HG02571 (cell line): ENCODE measurements around the gene AP1G2.
A peak's percentile ranks its signal among the peaks of the same experiment; 100 is the strongest.
"Not testable (repeated sequence)": the region's sequence is repeated elsewhere in the genome, so short reads cannot be mapped to it uniquely, and the experiment has no call there.

Experiments used
- ATAC-seq: cut with Tn5 transposase; IDR thresholded peaks from one replicate; pipeline ENCODE4 v1.9.1; 2021; ENCODE audit warnings: mild to moderate bottlenecking, moderate library complexity; ENCODE audit not compliant: unreplicated experiment

The AP1G2 gene, protein sequence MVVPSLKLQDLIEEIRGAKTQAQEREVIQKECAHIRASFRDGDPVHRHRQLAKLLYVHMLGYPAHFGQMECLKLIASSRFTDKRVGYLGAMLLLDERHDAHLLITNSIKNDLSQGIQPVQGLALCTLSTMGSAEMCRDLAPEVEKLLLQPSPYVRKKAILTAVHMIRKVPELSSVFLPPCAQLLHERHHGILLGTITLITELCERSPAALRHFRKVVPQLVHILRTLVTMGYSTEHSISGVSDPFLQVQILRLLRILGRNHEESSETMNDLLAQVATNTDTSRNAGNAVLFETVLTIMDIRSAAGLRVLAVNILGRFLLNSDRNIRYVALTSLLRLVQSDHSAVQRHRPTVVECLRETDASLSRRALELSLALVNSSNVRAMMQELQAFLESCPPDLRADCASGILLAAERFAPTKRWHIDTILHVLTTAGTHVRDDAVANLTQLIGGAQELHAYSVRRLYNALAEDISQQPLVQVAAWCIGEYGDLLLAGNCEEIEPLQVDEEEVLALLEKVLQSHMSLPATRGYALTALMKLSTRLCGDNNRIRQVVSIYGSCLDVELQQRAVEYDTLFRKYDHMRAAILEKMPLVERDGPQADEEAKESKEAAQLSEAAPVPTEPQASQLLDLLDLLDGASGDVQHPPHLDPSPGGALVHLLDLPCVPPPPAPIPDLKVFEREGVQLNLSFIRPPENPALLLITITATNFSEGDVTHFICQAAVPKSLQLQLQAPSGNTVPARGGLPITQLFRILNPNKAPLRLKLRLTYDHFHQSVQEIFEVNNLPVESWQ

DNA sequence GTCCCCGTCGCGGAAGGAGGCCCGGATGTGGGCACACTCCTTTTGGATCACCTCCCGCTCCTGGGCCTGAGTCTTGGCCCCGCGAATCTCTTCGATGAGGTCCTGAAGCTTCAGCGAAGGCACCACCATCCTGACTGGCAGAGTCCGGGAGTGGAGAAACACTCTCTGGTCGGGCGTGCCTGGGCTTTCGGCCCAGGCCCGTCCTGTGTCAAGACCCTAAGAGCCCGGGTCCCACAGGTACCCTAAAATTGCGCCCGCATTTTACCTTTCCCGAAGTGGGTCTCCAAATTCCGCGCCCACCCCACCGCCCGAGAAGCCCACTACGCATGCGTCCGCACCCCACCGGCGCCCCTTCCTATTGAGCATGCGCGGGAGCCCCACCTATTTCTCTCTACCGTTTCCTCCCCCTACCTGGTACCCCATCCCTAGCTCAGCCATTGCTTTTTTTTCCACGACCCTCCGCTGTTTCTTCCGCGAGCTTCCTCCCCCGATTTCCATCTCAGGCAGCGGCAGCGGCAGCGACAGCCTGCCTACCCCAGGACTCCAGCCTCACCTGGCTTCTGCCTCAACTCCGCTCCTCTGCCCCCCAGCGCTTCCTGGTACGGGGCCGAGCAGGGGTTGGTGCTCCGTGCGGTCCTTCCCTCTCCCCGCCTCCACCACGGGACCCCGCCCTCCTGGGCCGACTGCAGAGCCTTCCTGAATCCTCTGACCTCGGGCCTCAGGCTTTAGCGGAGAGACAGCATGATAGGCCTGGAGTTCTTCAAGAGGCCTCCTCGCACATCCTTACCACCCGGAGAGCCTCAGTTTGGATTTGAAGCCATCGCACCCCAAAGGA, at the start of gene AP1G2:
Gene AP1G2 (minus strand): TSS at position 606 of the 835 bp plus-strand sequence. CDS start 477 bp downstream, at position 129.
- peak; percentile 91 for ATAC-seq

DNA sequence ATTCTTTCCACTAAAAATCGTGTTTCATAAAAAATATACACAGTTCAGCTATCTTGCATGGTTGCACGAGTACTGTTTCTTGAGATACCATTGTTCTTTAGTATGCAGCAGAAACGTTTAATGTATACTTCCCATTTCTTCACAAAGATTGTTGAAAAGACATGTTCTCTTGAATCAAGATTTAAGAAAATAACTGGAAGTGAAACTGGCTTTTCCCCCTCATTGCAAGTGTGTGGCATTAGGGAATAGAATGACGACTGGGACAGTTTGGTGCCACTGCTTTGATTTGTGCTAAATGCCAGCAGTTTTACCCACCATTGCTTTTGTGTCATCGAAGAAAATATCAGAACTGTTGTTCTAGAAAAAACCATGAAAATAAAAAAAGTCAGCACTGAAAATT, 48.3 kb upstream of the AP1G2 start:
- ATAC-seq = no peak

DNA sequence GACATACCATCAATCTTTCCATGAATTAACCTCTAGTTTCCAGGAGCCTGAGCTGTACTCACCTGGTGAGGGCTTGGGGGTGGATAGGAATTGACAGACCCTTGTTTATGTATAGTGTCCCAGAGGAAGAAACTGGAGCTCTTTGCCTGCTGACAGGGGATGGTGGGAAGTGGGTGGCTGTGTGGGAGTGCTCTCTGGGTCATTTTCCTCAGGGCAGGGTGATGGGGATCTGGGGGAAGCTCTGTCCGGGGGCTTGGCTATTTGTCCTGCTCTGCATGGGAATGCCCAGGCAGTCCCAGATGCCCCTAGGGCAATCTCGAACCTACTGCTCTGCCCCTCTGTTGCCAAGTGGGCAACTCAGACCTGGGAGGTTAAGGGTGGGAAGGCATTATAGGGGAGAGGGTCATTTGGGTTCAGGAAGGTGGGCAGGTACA, 46.8 kb upstream of the AP1G2 start:
- no peak for ATAC-seq

DNA sequence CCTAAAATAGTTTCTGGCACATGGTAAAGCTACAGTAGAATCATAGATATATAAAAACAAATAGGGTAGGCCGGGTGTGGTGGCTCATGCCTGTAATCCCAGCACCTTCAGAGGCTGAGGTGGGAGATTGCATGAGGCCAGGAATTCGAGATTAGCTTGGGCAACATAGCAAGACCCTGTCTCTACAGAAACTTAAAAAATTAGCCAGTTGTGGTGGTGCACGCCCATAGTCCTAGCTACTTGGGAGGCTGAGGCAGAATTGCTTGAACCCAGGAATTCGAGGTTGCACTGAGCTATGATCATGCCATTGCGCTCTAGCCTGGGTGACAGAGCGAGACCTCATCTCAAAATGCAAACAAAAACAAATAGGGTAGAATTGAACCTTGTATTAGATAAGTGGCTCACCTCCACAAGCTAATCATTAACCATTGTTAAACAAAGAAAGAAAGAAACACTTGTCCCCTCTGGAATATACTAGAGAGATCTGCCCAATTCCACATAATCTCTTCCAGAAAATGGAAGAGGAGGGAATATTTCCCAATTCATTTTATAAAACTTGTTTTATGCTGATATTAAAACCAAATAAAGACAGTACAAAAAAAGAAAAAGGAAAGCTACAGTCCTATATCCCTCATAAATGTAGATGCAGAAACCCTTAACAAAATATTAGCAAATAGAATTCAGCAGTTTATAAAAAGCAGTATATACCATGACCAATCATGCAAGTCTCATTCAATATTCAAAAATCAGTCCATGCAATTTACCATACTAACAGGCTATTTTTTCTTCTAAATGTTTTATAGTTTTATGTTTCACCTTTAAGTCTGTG, 45.9 kb upstream of the AP1G2 start:
- no peak for ATAC-seq

DNA sequence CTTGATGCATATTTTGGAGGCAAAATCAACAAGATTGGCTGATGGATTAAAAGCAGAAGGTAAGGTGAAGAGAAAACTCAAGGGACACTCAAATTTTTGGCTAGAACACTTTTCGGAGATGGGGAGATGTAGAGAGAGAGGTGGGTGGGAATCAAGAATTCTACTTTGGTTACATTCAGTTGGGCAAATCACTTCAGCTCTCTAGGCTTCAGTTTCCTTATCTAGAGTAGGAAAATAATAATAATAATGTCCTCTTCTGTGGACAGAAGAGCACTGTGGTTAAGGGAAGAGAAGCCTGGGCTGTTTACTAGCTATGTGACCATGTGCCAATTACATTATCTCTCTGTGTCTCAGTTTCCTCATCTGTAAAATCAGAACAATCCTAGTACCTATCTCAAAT, 45.2 kb upstream of the AP1G2 start:
- ATAC-seq = no peak

DNA sequence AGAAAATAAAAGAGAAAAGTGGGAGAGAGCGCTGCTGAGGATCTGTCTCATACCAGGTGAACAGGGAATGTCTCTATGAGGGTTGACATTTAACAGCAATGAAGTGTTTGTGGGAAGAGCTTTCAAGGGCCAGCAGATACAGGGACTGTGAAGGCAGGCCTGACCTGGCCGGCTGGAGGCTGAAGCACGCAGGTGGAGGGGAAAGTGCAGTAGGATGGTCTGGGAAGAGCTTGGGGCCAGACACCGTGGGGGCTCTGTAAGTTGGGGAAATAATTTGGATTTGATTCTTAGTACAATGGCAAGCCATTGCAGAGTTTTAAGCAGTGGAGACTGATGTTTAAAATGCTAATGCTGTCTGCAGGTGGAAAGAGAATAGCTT, 44.8 kb upstream of the AP1G2 start:
- no peak for ATAC-seq

DNA sequence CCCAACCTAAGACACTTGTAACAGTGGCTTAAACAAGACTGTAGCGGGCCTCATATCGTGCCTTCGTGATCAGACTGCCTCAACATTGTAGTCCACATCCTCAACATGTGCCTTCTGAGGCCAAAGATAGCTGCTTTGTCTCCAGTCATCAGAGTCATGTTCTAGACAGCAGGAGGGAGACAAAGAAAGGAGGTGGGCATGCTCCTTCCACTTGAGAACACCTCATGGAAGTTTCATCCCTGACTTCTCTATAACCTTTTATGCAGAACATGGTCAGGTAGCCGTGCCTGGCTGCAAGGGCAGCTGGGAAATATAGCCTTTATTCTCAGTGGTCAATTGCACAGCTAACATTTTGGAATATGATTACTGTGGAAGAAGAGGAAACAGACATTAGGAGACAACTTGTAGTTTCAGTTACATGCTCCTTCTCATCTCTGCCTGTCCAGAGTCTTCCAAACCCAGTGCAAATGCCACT, 43.3 kb upstream of the AP1G2 start:
- no peak for ATAC-seq

DNA sequence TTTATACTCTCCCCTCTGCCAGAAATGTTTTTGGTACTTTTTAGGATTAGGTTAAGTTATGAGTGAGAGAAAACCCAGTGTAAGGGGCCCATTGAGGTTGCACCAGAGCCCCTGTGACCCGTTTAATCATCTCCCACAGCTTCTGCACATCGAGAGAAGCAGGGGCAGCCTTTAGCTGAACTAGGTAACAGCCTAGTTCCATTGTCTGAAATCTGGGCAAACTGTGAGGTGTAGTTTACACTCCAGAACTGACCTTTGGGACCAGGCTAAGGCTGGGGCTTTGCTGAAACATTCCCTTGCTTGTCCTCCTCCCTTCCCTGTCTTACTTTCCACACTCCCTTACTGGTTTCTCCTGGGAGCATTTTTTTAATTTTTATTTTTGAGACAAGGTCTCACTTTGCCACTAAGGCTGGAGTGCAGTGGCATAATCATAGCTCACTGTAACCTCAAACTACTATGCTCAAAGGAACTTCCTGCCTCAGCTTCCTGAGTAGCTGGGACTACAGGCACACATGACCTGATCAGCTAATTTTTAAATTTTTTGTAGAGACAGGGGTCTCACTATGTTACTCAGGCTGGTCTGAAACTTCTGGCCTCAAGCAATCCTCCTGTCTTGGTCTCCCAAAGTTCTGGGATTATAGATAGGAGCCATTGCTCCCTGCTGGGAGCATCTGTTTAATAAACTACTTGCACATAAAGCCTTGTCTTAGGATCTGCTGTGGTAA, 42.7 kb upstream of the AP1G2 start:
- no peak for ATAC-seq

DNA sequence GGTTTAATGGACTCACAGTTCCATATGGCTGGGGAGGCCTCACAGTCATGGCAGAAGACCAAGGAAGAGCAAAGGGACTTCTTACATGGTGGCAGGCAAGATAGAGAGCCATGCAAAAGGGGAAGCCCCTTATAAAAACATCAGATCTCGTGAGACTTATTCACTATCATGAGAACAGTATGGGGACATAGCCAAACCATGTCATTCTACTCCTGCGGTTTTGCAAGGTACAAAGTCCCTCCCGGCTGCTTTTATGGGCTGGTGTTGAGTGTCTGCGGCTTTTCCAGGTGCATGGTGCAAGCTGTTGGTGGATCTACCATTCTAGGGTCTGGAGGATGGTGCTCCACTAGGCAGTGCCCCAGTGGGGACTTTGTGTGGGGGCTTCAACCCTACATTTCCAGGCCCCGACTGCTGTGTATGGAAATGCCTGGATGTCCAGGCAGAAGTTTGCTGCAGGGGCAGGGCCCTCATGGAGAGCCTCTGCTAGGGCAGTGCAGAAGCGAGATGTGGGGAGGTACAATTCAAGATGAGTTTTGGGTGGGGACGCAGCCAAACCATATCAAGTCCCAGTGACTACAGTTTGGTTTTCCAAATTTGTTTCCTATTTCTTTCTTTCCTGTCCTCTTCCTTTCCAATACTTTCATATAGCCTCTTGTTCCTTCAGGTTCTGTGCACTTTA, 42.0 kb upstream of the AP1G2 start:
- not testable (repeated sequence) for ATAC-seq

DNA sequence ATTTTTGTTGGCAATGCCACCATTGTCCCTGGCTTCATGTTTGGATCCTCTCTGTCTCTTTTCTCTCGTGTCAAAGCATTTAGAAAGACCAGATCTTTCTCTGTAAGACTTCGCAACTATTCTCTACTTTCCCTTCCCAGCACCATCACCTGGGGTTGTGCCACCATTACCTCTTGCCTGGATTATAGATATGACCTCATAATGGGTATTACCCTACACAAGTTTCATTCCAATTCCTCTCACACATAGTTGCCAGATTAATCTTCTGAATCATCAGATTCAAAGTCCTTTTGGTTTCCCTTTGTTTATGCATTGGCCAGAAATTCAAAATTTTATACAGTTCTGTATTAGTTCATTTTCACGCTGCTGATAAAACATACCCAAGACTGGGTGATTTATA, 41.4 kb upstream of the AP1G2 start:
- no peak for ATAC-seq

DNA sequence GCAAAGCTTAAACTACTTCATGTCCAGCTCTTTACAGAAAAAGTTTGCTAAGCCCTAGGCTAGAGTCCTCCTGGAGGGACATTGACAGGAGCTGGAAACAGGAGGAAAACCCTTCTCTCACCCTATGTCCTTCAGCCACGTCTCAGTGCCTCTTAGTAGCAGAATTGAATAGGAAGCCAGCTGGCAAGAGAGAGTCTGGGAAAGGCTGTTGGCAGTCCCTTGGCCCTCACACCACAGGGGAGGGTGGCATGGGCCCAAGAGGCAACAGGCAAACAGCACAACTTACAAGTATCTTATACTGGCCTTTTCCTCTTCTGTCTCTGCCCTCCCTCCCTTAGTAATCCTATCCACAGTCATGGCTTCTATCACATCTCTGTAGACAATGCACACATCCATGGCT, 40.9 kb upstream of the AP1G2 start:
- ATAC-seq = no peak

DNA sequence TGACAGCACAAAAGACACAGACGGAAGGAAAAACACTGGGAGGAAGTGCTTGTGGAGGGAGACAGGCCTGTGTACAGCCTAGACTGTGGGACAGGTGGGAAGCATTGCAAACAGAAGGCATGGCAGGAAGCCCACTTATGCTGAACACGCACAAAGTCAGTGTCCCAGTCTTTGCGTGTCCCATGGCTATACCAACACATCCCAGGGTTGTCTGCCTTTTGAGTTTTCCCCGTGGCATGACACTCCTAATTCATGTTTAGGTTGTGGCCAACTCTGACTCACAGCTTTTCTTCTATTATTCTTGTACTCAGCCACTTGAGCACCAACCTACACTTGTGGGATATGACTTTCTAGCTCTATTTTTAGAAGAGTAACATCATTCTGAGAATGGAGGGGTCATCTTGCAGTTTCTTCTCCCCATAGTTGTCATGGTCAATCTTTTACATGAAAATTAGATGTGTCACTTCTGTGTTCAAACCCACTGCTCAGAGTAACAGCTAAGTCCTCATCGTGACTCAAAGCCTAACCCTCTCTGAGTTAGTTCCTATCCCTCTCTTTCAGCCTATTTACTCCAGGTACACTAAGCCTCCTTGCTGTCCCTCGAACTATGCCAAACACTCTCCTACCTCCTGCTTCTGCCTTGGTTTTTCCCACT, 38.5 kb upstream of the AP1G2 start:
- peak; percentile 83 for ATAC-seq

DNA sequence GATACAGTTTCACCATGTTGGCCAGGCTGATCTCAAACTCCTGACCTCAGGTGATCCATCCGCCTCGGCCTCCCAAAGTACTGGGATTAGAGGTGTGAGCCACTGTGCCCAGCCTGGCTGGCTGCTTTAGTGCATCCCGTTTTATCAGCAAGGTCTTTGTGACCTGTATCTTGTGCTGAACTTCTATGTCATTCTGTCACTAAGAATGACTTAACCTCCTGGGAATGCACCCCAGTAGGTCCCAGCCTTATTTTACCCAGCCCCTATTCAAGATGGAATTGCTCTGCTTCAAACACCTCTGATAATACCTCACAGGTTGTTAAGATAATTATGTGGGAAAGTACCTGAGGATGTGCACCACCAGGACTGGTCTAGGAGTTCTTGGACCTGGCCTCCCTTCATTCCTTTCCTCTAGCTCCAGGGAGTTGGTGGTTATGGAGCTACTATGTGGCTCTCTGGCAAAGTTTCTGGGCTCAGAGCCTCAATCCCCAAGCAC, 37.1 kb upstream of the AP1G2 start:
- no peak for ATAC-seq

DNA sequence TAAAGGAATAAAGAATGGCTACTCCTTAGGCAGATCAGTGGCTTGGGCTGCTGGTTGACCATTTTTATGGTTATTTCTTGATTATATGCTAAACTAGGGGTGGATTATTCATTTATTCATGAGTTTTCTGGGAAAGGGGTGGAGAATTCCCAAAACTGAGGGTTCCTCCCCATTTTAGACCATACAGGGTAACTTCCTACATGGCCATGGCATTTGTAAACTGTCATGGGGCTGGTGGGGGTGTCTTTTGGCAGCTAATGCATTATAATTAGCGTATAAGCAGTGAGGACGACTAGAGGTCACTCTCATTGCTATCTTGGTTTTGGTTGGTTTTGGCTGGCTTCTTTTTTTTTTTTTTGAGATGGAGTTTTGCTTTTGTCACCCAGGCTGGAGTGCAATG, 36.6 kb upstream of the AP1G2 start:
- no peak for ATAC-seq

DNA sequence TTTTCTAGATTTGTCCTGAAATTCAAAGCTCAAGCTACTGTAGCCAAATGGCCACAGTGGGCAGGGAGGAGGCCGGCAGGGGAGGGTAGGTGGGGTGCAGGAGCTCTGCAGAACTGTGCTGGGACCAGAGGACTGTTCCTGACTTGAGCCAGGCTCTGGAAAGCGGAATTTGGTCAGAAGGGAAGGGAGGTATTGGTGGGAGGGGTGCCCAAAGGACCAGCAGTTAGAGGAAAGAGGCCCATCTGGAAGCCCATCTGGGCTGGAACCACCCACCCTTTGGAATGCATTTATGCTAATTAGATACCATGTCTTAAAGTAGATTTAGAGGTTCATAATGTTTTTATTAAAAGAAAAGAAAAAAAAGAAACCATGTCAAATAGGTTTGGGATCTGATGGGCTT, 35.5 kb upstream of the AP1G2 start:
- ATAC-seq = no peak

DNA sequence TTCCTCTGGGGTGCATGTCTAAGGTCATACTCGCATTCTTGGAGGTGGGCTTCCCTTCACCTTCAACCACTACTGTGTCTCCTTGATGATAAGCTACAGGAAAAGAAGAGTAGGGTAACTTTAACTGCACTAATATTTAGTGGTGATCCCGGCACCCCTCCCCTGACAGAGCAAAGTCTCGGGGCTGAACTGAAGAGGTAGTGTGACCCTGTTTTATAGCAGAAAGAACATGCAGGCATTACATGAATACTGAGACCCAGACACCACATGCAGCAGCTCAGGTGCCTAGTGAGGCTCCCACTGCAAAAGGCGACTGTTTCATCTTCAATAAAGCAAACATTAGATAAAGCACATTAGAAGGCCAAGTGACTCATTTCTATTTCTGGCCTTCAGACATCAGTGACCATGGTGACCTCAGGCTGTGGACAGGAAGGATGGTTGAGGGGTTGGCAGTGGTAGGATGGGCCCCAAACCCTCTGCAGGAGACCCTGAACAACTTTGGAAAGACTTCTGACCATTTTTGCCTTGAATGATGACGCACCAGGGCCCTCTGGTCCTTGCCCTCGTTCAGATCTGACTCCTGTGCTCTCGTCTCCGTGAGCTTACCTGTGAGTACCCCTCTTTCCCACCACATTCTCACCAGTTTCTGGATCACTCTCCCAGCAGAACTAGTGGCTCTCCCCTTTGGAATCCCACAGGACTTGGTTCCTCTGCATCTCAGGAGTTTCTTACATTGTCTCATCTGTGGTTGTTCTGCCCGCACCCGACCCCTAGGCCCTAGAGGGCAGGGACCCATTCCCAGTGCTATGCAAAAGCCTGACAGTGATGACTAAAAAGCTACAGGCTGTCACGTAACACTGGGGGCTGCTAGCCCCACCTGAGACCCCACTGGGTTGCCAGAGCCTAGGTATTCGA, 34.8 kb upstream of the AP1G2 start:
- no peak for ATAC-seq

DNA sequence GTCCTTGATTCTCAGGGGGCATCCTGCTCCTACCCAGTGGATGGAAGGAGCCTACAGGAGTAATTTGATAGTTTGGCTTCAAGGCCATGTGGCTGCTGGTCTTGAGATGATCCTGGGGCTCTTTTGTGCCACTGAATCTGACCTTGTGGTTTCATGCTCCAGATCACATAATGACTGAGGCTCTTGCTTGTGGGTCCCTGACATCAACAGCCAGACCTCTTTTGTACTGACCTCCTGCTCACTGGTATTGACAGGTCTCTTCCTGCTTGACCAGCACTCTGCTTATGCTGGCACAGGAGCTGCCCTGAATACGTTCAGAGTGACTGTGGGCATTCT, 34.2 kb upstream of the AP1G2 start:
- ATAC-seq = no peak

DNA sequence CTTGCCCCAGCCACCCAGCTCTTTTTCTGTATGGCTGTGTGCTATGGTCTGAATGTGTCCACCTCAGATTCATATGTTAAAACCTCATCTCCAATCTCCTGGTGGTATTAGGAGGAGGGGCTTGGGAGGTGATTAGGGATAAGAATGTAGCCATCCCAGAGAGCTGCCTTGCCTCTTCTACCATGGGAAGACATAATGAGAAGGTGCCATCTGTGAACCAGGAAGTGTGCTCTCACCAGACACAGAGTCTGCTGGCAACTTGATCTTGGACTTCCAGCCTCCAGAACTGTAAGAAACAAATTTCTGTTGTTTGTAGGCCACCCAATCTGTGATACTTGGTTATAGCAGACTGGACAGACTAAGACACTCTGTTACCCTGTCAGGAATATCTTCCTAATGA, 33.8 kb upstream of the AP1G2 start:
- no peak for ATAC-seq
